ENCODE results near the gene ZSCAN9. TPM values are rescaled to one million over a fixed set of nuclear protein-coding genes. Genes with fewer than 3 reads are reported as not detected.

The ZSCAN9 gene
- total RNA-seq, 4 donors from 2014 or later = 2.3 to 9.4 (median 4.3) TPM

GRCh38 chr6:28217890-28218289 is 7.2 kb upstream of the ZSCAN9 start:
- intact Hi-C loops (cut with DNase I; ENCODE audit: low total_unique reads) = no loop called here
- no peak for DNase-seq (ENCODE audit: low spot score in 2 of 2)
- TF ChIP-seq POLR2A (IDR thresholded peaks at IDR 0.05) (no peak), CTCF (IDR thresholded peaks at IDR 0.05) (no peak)
- 92 to 95% methylated on average over 12 of the region's 12 CpGs for WGBS, 2 donors
- H3K4me3 ChIP-seq (ENCODE audit: low read depth, poor library complexity, severe bottlenecking) = no peak overlapping the region

- peak; percentile 45 to 92 for DNase-seq (ENCODE audit: low spot score in 2 of 2)
- H3K4me3 ChIP-seq (ENCODE audit: low read depth, poor library complexity, severe bottlenecking) = peak overlapping the region; percentile 67
- intact Hi-C loops (cut with DNase I; ENCODE audit: low total_unique reads) = no loop called here
- no peak for TF ChIP-seq POLR2A (IDR thresholded peaks at IDR 0.05)
- no peak for TF ChIP-seq CTCF (IDR thresholded peaks at IDR 0.05)
- 15% methylated on average over 36 to 48 of the region's 56 CpGs for WGBS, 2 donors
Observed at GRCh38 chr6:28218312-28219248, 6.5 kb upstream of the ZSCAN9 start.

GRCh38 chr6:28220257-28221133 is 4.6 kb upstream of the ZSCAN9 start:
- no peak overlapping the region for H3K4me3 ChIP-seq (ENCODE audit: low read depth, poor library complexity, severe bottlenecking)
- intact Hi-C loops (cut with DNase I; ENCODE audit: low total_unique reads) = no loop called here
- 36 to 39% methylated on average over 6 of the region's 6 CpGs for WGBS, 2 donors
- no peak for DNase-seq (ENCODE audit: low spot score in 2 of 2)
- TF ChIP-seq CTCF (IDR thresholded peaks at IDR 0.05) (no peak), POLR2A (IDR thresholded peaks at IDR 0.05) (no peak)

- TF ChIP-seq POLR2A (IDR thresholded peaks at IDR 0.05) (no peak), CTCF (IDR thresholded peaks at IDR 0.05) (no peak)
- no peak overlapping the region for H3K4me3 ChIP-seq (ENCODE audit: low read depth, poor library complexity, severe bottlenecking)
- intact Hi-C loops (cut with DNase I; ENCODE audit: low total_unique reads) = no loop called here
- 52 to 55% methylated on average over 8 to 9 of the region's 9 CpGs for WGBS, 2 donors
- DNase-seq (ENCODE audit: low spot score in 2 of 2) = no peak
Observed at GRCh38 chr6:28224131-28225055, 682 bp upstream of the ZSCAN9 start.

GRCh38 chr6:28226460-28226859 is 1.4 kb downstream of the ZSCAN9 start:
- WGBS, 2 donors = 95 to 96% methylated on average over 2 of the region's 2 CpGs
- intact Hi-C loops (cut with DNase I; ENCODE audit: low total_unique reads) = no loop called here
- DNase-seq (ENCODE audit: low spot score in 2 of 2) = no peak
- no peak for TF ChIP-seq POLR2A (IDR thresholded peaks at IDR 0.05)
- TF ChIP-seq CTCF (IDR thresholded peaks at IDR 0.05) = no peak
- no peak overlapping the region for H3K4me3 ChIP-seq (ENCODE audit: low read depth, poor library complexity, severe bottlenecking)
